ENCODE measurements around the gene VEZF1.

- TF ChIP-seq, protein P1, sequence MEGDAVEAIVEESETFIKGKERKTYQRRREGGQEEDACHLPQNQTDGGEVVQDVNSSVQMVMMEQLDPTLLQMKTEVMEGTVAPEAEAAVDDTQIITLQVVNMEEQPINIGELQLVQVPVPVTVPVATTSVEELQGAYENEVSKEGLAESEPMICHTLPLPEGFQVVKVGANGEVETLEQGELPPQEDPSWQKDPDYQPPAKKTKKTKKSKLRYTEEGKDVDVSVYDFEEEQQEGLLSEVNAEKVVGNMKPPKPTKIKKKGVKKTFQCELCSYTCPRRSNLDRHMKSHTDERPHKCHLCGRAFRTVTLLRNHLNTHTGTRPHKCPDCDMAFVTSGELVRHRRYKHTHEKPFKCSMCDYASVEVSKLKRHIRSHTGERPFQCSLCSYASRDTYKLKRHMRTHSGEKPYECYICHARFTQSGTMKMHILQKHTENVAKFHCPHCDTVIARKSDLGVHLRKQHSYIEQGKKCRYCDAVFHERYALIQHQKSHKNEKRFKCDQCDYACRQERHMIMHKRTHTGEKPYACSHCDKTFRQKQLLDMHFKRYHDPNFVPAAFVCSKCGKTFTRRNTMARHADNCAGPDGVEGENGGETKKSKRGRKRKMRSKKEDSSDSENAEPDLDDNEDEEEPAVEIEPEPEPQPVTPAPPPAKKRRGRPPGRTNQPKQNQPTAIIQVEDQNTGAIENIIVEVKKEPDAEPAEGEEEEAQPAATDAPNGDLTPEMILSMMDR (IDR thresholded peaks at IDR 0.05; ENCODE audit: insufficient read depth, low read length) = no peak
- TF ChIP-seq POLR2AphosphoS5 (IDR thresholded peaks at IDR 0.05; ENCODE audit: low read depth) (no peak), REST (IDR thresholded peaks at IDR 0.05; ENCODE audit: insufficient replicate concordance, low read depth) (no peak), GABPA (IDR thresholded peaks at IDR 0.05; ENCODE audit: low read depth) (no peak)
Measured at GRCh38 chr17:57966875-57967274, 21.2 kb downstream of the VEZF1 start.
